ENCODE data around the gene DDX50.

Gene DDX50

GRCh38 chr10:68871731-68872342, 29.3 kb upstream of the DDX50 start:
- no peaks in the 10 kb centered on the region for H3K27me3 ChIP-seq (ENCODE audit: low read depth, low read length)
- no peaks in the 10 kb centered on the region for H3K9me3 ChIP-seq (ENCODE audit: control insufficient read depth in 1 of 2, low read length in 2 of 2)
- peaks cover 5 to 6% of the 10 kb centered on the region in 2 donors for H3K4me1 ChIP-seq (ENCODE audit: control insufficient read depth in 1 of 2, insufficient read depth in 2 of 2, low read length in 2 of 2)
- H3K36me3 ChIP-seq (ENCODE audit: control insufficient read depth in 1 of 2, insufficient read depth in 2 of 2, low read length in 2 of 2), result no peaks in the 10 kb centered on the region
- H3K4me3 ChIP-seq (ENCODE audit: low read depth in 1 of 2, low read length in 2 of 2), result no peak overlapping the region
- H3K27ac ChIP-seq (ENCODE audit: low read length), result peak overlapping the region; percentile 73

- Histone ChIP-seq H3K27me3 (ENCODE audit: low read depth, low read length) (no peaks in the 10 kb centered on the region), H3K4me3 (ENCODE audit: low read depth in 1 of 2, low read length in 2 of 2) (no peak overlapping the region), H3K4me1 (ENCODE audit: control insufficient read depth in 1 of 2, insufficient read depth in 2 of 2, low read length in 2 of 2) (peaks cover 2 to 14% of the 10 kb centered on the region in 2 donors), H3K27ac (ENCODE audit: low read length) (no peak overlapping the region), H3K9me3 (ENCODE audit: control insufficient read depth in 1 of 2, low read length in 2 of 2) (no peaks in the 10 kb centered on the region), H3K36me3 (ENCODE audit: control insufficient read depth in 1 of 2, insufficient read depth in 2 of 2, low read length in 2 of 2) (no peaks in the 10 kb centered on the region)
Measured at GRCh38 chr10:68876246-68877138, 24.6 kb upstream of the DDX50 start.

- Histone ChIP-seq H3K27ac (ENCODE audit: low read length) (no peak overlapping the region), H3K36me3 (ENCODE audit: control insufficient read depth in 1 of 2, insufficient read depth in 2 of 2, low read length in 2 of 2) (no peaks in the 10 kb centered on the region), H3K9me3 (ENCODE audit: control insufficient read depth in 1 of 2, low read length in 2 of 2) (no peaks in the 10 kb centered on the region), H3K4me3 (ENCODE audit: low read depth in 1 of 2, low read length in 2 of 2) (no peak overlapping the region), H3K27me3 (ENCODE audit: low read depth, low read length) (no peaks in the 10 kb centered on the region), H3K4me1 (ENCODE audit: control insufficient read depth in 1 of 2, insufficient read depth in 2 of 2, low read length in 2 of 2) (peaks cover 0 to 14% of the 10 kb centered on the region in 2 donors)
Measured at GRCh38 chr10:68877482-68878110, 23.5 kb upstream of the DDX50 start.

GRCh38 chr10:68878496-68878895, 22.6 kb upstream of the DDX50 start:
- H3K4me1 ChIP-seq (ENCODE audit: control insufficient read depth in 1 of 2, insufficient read depth in 2 of 2, low read length in 2 of 2), result peaks cover 0 to 14% of the 10 kb centered on the region in 2 donors
- H3K27ac ChIP-seq (ENCODE audit: low read length), result no peak overlapping the region

GRCh38 chr10:68879628-68880027, 21.5 kb upstream of the DDX50 start:
- Histone ChIP-seq H3K4me1 (ENCODE audit: control insufficient read depth in 1 of 2, insufficient read depth in 2 of 2, low read length in 2 of 2) (peaks cover 0 to 14% of the 10 kb centered on the region in 2 donors), H3K27me3 (ENCODE audit: low read depth, low read length) (no peaks in the 10 kb centered on the region), H3K27ac (ENCODE audit: low read length) (no peak overlapping the region), H3K36me3 (ENCODE audit: control insufficient read depth in 1 of 2, insufficient read depth in 2 of 2, low read length in 2 of 2) (no peaks in the 10 kb centered on the region), H3K9me3 (ENCODE audit: control insufficient read depth in 1 of 2, low read length in 2 of 2) (no peaks in the 10 kb centered on the region), H3K4me3 (ENCODE audit: low read depth in 1 of 2, low read length in 2 of 2) (no peak overlapping the region)

More at GRCh38 chr10:68878496-68878895, 22.6 kb upstream of the DDX50 start:
- Histone ChIP-seq H3K36me3 (ENCODE audit: control insufficient read depth in 1 of 2, insufficient read depth in 2 of 2, low read length in 2 of 2) (no peaks in the 10 kb centered on the region), H3K9me3 (ENCODE audit: control insufficient read depth in 1 of 2, low read length in 2 of 2) (no peaks in the 10 kb centered on the region), H3K4me3 (ENCODE audit: low read depth in 1 of 2, low read length in 2 of 2) (no peak overlapping the region), H3K27me3 (ENCODE audit: low read depth, low read length) (no peaks in the 10 kb centered on the region)

GRCh38 chr10:68880181-68880580, 20.9 kb upstream of the DDX50 start:
- no peaks in the 10 kb centered on the region for H3K27me3 ChIP-seq (ENCODE audit: low read depth, low read length)
- H3K9me3 ChIP-seq (ENCODE audit: control insufficient read depth in 1 of 2, low read length in 2 of 2), result no peaks in the 10 kb centered on the region
- H3K4me3 ChIP-seq (ENCODE audit: low read depth in 1 of 2, low read length in 2 of 2), result no peak overlapping the region
- no peak overlapping the region for H3K27ac ChIP-seq (ENCODE audit: low read length)
- H3K4me1 ChIP-seq (ENCODE audit: control insufficient read depth in 1 of 2, insufficient read depth in 2 of 2, low read length in 2 of 2), result peaks cover 0 to 14% of the 10 kb centered on the region in 2 donors
- peaks cover 0 to 4% of the 10 kb centered on the region in 2 donors for H3K36me3 ChIP-seq (ENCODE audit: control insufficient read depth in 1 of 2, insufficient read depth in 2 of 2, low read length in 2 of 2)

- Histone ChIP-seq H3K27ac (ENCODE audit: low read length) (no peak overlapping the region), H3K36me3 (ENCODE audit: control insufficient read depth in 1 of 2, insufficient read depth in 2 of 2, low read length in 2 of 2) (no peaks in the 10 kb centered on the region), H3K4me1 (ENCODE audit: control insufficient read depth in 1 of 2, insufficient read depth in 2 of 2, low read length in 2 of 2) (peaks cover 0 to 3% of the 10 kb centered on the region in 2 donors), H3K4me3 (ENCODE audit: low read depth in 1 of 2, low read length in 2 of 2) (no peak overlapping the region), H3K9me3 (ENCODE audit: control insufficient read depth in 1 of 2, low read length in 2 of 2) (no peaks in the 10 kb centered on the region), H3K27me3 (ENCODE audit: low read depth, low read length) (no peaks in the 10 kb centered on the region)
Measured at GRCh38 chr10:68895041-68895440, 6.1 kb upstream of the DDX50 start.

GRCh38 chr10:68897336-68897741, 3.8 kb upstream of the DDX50 start:
- H3K36me3 ChIP-seq (ENCODE audit: control insufficient read depth in 1 of 2, insufficient read depth in 2 of 2, low read length in 2 of 2), result peaks cover 0 to 10% of the 10 kb centered on the region in 2 donors
- no peak overlapping the region for H3K4me3 ChIP-seq (ENCODE audit: low read depth in 1 of 2, low read length in 2 of 2)
- H3K9me3 ChIP-seq (ENCODE audit: control insufficient read depth in 1 of 2, low read length in 2 of 2), result no peaks in the 10 kb centered on the region
- H3K27ac ChIP-seq (ENCODE audit: low read length), result no peak overlapping the region
- H3K27me3 ChIP-seq (ENCODE audit: low read depth, low read length), result no peaks in the 10 kb centered on the region
- H3K4me1 ChIP-seq (ENCODE audit: control insufficient read depth in 1 of 2, insufficient read depth in 2 of 2, low read length in 2 of 2), result peaks cover 0 to 12% of the 10 kb centered on the region in 2 donors

GRCh38 chr10:68899186-68899745, 1.8 kb upstream of the DDX50 start:
- Histone ChIP-seq H3K27me3 (ENCODE audit: low read depth, low read length) (no peaks in the 10 kb centered on the region), H3K9me3 (ENCODE audit: control insufficient read depth in 1 of 2, low read length in 2 of 2) (no peaks in the 10 kb centered on the region), H3K36me3 (ENCODE audit: control insufficient read depth in 1 of 2, insufficient read depth in 2 of 2, low read length in 2 of 2) (peaks cover 0 to 10% of the 10 kb centered on the region in 2 donors), H3K4me1 (ENCODE audit: control insufficient read depth in 1 of 2, insufficient read depth in 2 of 2, low read length in 2 of 2) (peaks cover 0 to 19% of the 10 kb centered on the region in 2 donors), H3K4me3 (ENCODE audit: low read depth in 1 of 2, low read length in 2 of 2) (no peak overlapping the region), H3K27ac (ENCODE audit: low read length) (no peak overlapping the region)

- Histone ChIP-seq H3K36me3 (ENCODE audit: control insufficient read depth in 1 of 2, insufficient read depth in 2 of 2, low read length in 2 of 2) (peaks cover 0 to 10% of the 10 kb centered on the region in 2 donors), H3K9me3 (ENCODE audit: control insufficient read depth in 1 of 2, low read length in 2 of 2) (no peaks in the 10 kb centered on the region), H3K4me1 (ENCODE audit: control insufficient read depth in 1 of 2, insufficient read depth in 2 of 2, low read length in 2 of 2) (peaks cover 0 to 19% of the 10 kb centered on the region in 2 donors), H3K4me3 (ENCODE audit: low read depth in 1 of 2, low read length in 2 of 2) (peak overlapping the region; percentile 70 to 93), H3K27me3 (ENCODE audit: low read depth, low read length) (no peaks in the 10 kb centered on the region), H3K27ac (ENCODE audit: low read length) (peak overlapping the region; percentile 93)
Measured at GRCh38 chr10:68900427-68901104, 549 bp upstream of the DDX50 start.

All from muscle layer of duodenum (tissue), 2 donors.